ENCODE measurements around the gene ZNF880.
A peak's percentile ranks its signal among the peaks of the same experiment; 100 is the strongest.
"Not testable (repeated sequence)": the region's sequence is repeated elsewhere in the genome, so short reads cannot be mapped to it uniquely, and the experiment has no call there.

ZNF880 gene

DNA sequence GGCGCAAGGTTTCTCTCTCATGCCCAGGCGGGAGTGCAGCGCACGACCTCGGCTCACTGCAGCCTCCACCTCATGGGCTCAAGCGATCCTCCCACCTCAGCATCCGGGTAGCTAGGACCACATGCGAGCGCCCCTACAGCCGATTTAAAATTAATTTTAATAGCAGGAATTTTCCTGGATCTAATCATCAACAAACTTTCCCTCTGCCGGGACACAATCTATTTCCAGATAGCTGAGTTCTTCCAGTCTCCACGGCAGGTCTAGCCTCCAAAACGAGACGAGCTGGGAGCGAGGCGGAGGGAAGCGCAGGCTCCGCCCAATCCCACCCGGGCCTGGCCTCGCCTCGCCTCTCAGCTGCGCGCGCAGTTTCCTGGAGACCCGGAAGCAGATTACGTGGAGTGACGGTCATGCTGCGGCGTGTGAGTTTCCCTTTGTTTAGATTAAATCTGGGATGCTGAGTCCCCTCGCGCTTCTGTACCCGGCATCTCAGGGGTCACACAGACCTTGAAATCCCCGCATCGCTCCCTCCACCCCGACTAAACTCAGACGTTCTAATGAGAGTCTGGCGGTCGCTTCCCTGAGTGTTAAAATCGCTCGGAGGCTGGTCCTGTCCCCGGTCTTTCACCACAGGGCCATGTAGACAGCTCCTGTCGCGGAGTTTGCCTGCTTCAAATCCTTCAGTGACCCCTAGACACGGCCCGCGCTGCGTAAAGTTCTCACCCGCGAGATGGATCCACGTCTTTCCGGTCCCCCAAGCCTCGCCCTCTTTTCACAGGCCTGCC is at the start of gene ZNF880:
ZNF880 (plus strand) TSS at position 365 of the 782 bp plus-strand sequence; CDS start at position 408, 43 bp downstream.
- DNase-seq, result peak; percentile 80

DNA sequence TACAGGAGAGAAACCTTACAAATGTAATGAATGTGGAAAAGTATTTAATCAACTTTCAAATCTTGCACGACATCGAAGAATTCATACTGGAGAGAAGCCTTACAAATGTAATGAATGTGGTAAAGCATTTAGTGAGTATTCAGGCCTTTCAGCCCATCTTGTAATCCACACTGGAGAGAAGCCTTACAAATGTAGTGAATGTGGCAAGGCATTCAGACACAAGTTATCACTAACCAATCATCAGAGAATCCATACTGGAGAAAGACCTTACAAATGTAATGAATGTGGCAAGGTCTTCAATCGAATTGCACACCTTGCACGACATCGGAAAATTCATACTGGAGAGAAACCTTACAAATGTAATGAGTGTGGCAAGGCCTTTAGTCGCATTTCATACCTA is 47.3 kb upstream of the ZNF880 start:
- no peak for DNase-seq

DNA sequence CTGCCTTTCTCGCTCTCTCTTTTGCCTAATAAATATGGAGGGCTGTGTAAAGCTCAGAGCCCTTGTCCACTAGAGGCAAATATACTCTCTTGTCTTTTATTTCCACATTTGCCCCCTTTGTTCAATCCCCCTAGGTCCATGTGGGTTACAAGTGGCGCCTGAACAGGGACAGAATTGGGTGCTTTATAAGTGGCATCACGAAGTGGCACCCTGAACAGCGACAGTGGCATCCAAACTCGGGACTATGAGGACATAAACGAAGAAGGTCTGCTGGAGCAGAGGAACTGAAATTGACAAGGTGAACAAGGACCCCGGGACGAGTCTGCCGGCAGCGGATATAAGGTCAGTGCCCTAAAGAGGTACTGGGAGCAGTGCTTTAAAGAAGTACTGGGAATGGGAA is 38.0 kb upstream of the ZNF880 start:
- DNase-seq, result no peak

DNA sequence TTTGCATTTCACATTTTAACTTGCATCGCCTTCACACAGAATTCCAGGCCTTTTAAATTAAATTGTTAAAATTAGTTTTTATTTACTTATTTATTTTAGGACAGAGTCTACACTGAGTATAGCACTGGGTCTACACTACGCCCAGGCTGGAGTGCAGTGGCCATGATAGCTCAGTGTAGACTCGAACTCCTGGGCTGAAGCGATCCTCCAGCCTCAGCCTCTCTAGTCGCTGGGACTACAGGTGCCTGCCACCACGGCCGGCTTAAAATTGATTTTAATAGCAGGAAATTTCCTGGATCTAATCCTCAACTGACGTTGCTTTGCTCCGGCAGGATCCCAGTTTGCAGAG is 34.0 kb upstream of the ZNF880 start:
- DNase-seq, result no peak

DNA sequence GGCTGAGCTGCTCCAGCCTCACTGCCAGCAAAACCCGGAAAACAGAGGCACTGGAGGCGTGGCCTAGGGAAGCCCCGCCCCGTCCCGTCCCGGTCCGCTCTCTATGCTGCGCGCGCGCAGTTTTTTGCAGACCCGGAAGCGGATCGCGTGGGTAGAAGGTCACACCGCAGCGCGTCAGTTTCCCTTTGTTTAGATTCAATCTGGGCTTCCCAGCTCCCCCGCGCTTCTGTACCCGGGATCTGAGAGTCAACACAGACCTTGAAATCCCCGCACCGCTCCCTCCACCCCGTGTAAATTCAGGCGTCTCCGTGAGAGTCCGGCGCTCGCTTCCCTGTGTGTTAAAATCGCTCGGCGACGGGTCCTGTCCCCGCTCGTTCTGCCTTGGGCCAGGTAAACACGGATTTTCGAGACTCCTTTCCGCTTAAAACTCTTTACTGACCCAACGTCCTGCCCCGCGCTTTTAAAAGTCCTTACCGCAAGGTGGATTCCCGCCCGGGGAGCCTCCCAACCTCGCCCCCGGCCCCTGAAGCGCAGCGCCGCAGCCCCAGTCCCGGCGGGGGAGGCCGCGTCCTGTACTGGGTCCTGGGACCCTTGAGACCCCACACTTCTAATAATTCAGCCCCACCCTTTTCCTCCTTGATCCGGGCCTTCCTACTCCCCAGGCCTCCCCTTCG is 33.5 kb upstream of the ZNF880 start, which contains the start of gene ZNF610:
ZNF610 (plus strand) TSS at position 127 of the 674 bp plus-strand sequence. CDS start 12,930 bp downstream, outside the sequence.
- peak; percentile 78 for DNase-seq

DNA sequence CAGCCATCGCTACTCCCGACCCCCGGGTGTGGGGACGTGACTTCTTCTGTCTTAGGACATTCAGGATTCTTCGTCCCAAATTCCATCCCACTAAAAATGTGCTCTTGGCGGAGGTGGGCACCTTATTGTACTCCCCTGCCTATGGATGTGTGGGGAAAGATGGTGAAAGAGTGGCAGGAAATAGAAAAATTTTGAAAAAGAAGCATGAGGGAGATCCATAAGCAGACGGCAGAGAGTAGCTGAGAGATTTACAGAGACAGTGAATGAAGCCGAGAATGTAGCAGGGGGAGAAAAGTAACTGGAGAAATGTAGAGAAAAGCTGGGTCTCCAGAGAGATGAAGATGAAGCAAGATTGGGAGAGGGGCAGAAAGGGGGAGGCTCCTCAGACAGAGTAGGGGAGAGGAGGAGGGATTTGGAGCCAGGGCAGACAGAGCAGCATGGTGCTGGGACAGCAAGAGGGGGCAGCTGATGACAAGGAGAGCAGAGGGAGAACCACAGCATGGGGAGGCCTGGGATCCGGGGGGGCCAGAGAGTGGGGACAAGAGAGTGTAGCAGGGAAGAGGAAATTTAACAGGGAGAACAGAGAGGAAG is 32.8 kb upstream of the ZNF880 start:
- DNase-seq, result no peak

DNA sequence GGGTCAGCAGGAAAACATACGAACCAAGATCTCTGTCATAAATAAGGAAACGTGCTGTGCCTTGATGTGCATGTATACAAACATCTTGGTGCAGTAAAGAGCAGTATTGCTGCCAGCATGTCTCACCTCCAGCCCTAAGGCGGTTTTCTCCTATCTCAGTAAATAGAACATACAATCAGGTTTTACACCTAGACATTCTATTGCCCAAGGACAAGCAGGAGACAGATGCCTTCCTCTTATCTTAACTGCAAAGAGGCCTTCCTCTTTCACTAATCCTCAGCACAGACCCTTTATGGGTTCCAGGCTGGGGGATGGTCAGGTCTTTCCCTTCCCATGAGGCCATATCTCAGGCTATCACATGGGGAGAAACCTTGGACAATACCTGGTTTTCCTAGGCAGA is 30.7 kb upstream of the ZNF880 start:
- not testable (repeated sequence) for DNase-seq

DNA sequence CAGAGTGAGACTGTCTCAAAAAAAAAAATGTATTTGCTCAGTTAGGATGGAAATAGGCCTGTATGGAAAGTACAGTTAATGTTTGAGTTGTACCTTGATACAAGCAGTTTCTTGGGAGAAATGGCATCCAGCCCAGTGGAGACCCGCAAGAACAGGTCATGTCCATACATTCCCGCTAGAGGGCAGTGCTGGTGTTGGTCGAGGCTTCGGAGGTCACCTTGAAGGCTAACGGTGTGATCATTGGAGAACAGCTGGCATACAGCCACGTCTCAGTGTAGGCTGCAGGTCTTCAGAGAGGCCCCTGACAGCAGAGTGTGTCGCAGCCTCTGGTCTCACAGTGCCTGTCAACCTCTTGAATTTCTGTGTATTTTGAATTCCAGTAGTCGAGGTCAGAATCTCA is 26.2 kb upstream of the ZNF880 start:
- peak; percentile 28 for DNase-seq

DNA sequence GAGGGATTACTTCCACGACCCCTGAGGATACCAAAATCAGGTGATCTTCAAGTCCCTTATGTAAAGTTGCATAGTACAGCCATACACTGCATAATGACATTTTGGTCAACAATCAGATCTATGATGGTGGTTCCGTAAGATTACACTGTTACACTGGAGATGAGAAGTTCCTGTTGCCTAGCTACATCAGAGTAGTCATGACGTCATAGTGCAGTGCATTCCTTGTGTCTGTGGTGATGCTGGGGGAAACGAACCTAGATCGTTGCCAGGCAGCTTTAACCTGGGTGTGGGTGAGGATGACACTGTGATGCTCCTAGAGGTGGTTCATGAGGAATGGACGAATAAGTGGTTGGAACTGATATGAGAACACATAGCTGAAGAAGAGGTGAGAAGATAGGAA is 24.6 kb upstream of the ZNF880 start:
- DNase-seq, result no peak

DNA sequence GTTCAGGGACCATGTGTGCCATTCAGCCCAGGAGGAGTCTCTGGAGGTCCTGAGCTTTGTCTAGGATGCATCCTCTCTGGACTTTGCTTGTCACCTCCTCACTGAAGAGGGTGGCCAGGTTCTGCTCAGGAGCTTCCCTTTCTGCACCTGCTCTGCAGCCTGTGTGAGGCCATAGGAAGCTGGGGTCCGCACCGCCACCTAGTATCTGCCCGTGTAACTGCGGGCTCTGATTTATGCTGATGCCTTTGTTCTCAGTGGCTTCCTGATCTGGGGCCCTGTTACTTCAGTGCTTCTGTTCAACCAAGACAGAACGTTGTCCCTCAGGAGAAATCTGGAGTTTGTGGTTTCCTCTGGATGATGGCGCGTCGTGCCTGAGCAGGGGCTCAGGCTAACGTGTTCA is 18.2 kb upstream of the ZNF880 start:
- DNase-seq, result no peak

DNA sequence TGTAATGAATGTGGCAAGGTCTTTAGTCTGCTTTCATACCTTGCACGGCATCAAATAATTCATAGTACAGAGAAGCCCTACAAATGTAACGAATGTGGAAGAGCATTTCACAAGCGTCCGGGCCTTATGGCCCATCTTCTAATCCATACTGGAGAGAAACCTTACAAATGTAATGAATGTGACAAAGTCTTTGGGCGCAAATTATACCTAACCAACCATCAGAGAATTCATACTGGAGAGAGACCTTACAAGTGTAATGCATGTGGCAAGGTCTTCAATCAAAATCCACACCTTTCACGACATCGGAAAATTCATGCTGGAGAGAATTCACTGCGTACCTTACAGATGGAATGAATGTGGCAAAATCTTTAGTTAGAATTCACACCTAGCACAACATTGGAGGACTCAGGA is 3.3 kb upstream of the ZNF880 start:
- no peak for DNase-seq

DNA sequence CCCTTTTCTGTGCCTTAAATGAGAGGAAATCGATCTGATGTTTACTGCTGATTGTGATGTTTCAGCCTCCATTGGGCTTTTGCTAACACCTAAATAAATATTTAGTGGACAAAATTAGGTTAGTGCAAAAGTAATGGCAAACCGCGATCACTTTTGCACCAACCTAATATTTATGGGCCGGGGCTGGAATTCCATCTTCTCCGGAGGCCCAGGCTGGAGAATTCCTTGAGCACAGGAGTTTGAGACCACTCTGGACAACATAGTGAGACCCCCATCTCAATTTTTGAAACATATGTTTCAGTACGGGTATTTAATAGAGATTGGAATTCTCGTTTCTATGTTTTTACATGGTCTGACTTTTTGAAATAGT is 603 bp downstream of the ZNF880 start:
- no peak for DNase-seq

DNA sequence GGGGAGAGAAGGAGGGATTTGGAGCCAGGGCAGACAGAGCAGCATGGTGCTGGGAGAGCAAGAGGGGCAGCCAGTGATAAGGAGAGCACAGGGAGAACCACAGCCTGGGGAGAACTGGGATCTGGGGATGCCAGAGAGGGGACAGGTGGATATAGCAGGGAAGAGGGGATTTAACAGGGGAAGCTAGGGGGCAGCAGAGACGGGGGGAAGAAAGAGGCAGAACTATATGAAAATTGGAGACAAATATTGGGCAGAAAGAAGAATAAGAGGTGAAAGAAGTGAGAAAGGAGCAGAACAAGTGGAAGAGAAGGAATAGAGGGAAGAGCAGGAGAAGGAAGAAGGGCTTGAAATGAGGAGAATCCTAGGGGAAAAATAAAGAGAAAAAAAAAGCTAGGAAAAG is 21.4 kb downstream of the ZNF880 start:
- DNase-seq, result no peak

DNA sequence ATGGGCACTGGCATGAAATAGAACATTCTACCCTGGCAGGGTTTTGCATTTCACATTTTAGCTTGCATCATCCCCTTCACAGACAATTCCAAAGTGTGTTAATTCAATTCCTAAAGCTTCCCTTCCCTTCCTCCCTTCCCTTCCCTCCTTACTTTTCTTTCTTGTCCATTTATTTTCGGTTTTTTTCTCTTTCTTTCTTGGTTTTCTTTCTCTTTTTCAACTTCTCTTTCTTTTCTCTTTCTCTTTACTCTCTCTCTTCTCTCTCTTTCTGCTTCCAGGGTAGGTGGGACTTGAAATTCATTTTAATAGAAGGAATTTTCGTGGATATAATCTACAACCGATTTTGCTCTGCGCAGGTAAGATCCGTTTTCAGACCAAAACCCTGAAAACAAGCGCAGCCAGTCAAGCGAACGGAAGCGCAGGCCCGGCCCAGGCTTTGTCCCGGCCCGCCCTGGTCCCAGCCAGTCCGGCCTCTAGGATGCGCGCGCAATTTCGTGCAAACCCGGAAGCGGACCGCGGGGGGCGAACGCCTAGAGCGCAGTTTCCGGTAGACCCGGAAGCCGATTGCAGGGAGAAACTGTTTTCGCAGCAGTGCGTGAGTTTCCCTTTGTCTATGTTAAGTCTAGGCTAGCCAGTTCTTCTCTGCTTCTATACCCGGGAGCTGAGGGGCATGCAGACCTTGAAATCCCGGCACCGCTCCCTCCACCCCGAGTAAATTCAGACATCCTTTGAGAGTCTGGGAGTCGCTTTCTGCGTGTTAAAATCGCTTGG is 27.8 kb downstream of the ZNF880 start, which contains the start of gene ZNF528:
ZNF528 (plus strand) TSS at position 540 of the 771 bp plus-strand sequence. CDS start 4,165 bp downstream, outside the sequence.
- DNase-seq, result peak; percentile 88

DNA sequence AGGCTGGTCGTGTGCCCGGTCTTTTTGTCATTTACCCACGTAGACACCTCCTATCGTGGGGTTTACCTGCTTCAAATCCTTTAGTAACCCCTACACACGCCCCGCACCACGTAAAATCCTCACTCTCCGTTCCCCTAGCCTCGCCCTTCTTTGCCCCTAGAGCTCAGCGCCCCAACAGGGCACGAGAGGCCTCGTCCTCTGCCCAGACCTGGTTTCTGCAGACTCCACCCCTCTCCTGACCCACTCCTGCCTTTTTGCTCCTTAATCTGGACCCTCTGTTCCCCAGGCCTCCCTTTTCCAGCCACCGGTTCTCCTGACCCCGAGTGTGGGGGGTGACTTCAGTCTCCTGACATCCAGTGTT is 28.3 kb downstream of the ZNF880 start:
- no peak for DNase-seq

DNA sequence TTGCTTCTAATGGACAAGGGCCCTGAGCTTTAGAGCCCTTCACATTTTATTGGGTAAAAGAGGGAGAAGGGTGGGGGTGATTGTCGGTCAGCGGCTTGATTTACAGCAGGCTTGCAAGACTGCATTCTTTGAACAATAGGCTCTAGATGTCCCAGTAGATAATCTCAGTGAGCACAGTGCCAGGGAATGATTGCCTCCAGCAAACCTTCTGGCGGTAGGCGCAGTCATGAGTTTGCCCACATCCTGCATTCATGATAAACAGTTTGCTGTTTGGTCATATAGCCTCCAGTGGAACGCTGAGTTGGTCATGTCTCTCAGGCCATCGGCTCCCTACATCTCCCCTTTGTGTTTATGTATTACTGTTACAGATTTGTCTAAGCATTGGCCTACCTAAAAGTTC is 40.6 kb downstream of the ZNF880 start:
- DNase-seq, result no peak

DNA sequence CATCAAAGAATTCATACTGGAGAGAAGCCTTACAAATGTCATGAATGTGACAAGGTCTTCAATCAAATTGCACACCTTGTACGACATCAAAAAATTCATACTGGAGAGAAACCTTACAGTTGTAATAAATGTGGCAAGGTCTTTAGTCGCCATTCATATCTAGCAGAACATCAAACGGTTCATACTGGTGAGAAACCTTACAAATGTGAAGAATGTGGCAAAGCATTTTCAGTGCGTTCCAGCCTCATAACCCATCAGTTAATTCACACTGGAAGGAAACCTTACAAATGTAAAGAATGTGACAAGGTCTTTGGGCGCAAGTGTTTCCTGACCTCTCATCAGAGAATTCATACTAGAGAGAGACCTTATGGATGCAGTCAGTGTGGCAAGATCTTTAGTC is 46.0 kb downstream of the ZNF880 start:
- DNase-seq, result no peak

DNA sequence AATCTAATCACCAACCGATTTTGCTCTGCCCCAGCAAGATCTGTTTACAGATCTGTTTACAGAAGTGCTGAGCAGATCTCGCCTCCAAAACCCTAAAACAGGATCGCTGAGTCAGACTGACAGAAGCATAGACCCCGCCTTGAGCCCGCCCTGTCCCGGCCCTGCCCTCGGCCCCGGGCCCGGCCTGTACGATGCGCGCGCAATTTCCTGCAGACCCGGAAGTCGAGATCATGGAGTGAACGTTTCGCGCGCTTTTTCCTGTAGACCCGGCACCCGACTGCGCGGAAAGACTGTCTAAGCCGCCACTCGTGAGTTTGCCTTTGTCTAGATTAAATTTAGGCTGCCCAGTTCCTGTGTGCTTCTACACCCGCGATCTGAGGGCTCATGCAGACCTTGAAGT is 59.2 kb downstream of the ZNF880 start, which contains the start of gene ZNF534:
ZNF534 (plus strand) TSS at position 212 of the 400 bp plus-strand sequence. CDS start 2,327 bp downstream, outside the sequence.
- no peak for DNase-seq
